ENCODE measurements around the gene TRIM66. TPM values are rescaled to one million over a fixed set of nuclear protein-coding genes. Genes with fewer than 3 reads are reported as not detected.

The TRIM66 gene
- polyA plus RNA-seq, 3 donors, result 5.3 to 9.4 (median 8.8) TPM

GRCh38 chr11:8593935-8594909 is 88.2 kb downstream of the TRIM66 start, which contains the start of gene STK33:
STK33 (minus strand) TSS chr11:8594228; CDS start chr11:8474905, 119,323 bp downstream.
- DNase-seq (ENCODE audit: extremely low read depth in 1 of 11, low read depth in 9 of 11, low spot score in 4 of 11), result peak in 8 of 11 donors; percentile 21 to 61 (median 37)

- no peak for DNase-seq (ENCODE audit: extremely low read depth in 1 of 11, low read depth in 9 of 11, low spot score in 4 of 11)
Observed at GRCh38 chr11:8593455-8593854, 89.0 kb downstream of the TRIM66 start.

GRCh38 chr11:8587915-8588314 is 94.5 kb downstream of the TRIM66 start:
- no peak for DNase-seq (ENCODE audit: extremely low read depth in 1 of 11, low read depth in 9 of 11, low spot score in 4 of 11)

GRCh38 chr11:8586805-8587204 is 95.7 kb downstream of the TRIM66 start:
- DNase-seq (ENCODE audit: extremely low read depth in 1 of 11, low read depth in 9 of 11, low spot score in 4 of 11), result no peak

GRCh38 chr11:8586184-8586583 is 96.3 kb downstream of the TRIM66 start:
- no peak for DNase-seq (ENCODE audit: extremely low read depth in 1 of 11, low read depth in 9 of 11, low spot score in 4 of 11)

- no peak for DNase-seq (ENCODE audit: extremely low read depth in 1 of 11, low read depth in 9 of 11, low spot score in 4 of 11)
Observed at GRCh38 chr11:8584511-8584910, 98.0 kb downstream of the TRIM66 start.

- no peak for DNase-seq (ENCODE audit: extremely low read depth in 1 of 11, low read depth in 9 of 11, low spot score in 4 of 11)
Observed at GRCh38 chr11:8584082-8584481, 98.4 kb downstream of the TRIM66 start.

GRCh38 chr11:8581300-8581699 is 101.2 kb downstream of the TRIM66 start:
- no peak for DNase-seq (ENCODE audit: extremely low read depth in 1 of 11, low read depth in 9 of 11, low spot score in 4 of 11)

GRCh38 chr11:8577791-8578581 is 104.5 kb downstream of the TRIM66 start:
- no peak for DNase-seq (ENCODE audit: extremely low read depth in 1 of 11, low read depth in 9 of 11, low spot score in 4 of 11)

GRCh38 chr11:8574798-8575197 is 107.7 kb downstream of the TRIM66 start:
- no peak for DNase-seq (ENCODE audit: extremely low read depth in 1 of 11, low read depth in 9 of 11, low spot score in 4 of 11)

GRCh38 chr11:8573777-8574176 is 108.7 kb downstream of the TRIM66 start:
- DNase-seq (ENCODE audit: extremely low read depth in 1 of 11, low read depth in 9 of 11, low spot score in 4 of 11), result no peak

GRCh38 chr11:8567602-8568198 is 114.8 kb downstream of the TRIM66 start:
- no peak for DNase-seq (ENCODE audit: extremely low read depth in 1 of 11, low read depth in 9 of 11, low spot score in 4 of 11)

- DNase-seq (ENCODE audit: extremely low read depth in 1 of 11, low read depth in 9 of 11, low spot score in 4 of 11), result peak in 9 of 11 donors; percentile 6 to 56 (median 22)
Observed at GRCh38 chr11:8566613-8567210, 115.8 kb downstream of the TRIM66 start.

- DNase-seq (ENCODE audit: extremely low read depth in 1 of 11, low read depth in 9 of 11, low spot score in 4 of 11), result no peak
Observed at GRCh38 chr11:8564526-8564925, 117.9 kb downstream of the TRIM66 start.

Other genes with a start within 250 kb of the TRIM66 start
- 10 to 100 TPM; 25.3 to 37.1 (median 31.8) TPM for gene STK33, start 88.4 kb downstream of the TRIM66 start, polyA plus RNA-seq (ENCODE audit: insufficient read length in 3 of 3)
- 1,000 to 10,000 TPM; 1,904 to 2,290 (median 1,997) TPM for gene RPL27A, start 127 bp upstream of the TRIM66 start, polyA plus RNA-seq (ENCODE audit: insufficient read length in 3 of 3)
- 10 to 100 TPM; 16.9 to 22.3 (median 19.6) TPM for gene AKIP1, start 228.5 kb upstream of the TRIM66 start, polyA plus RNA-seq (ENCODE audit: insufficient read length in 3 of 3)

Data from renal cortex interstitium (tissue), 11 donors.